ENCODE results near the gene MED10. TPM values are rescaled to one million over a fixed set of nuclear protein-coding genes. Genes with fewer than 3 reads are reported as not detected.

Gene MED10
- total RNA-seq, result 12.3 and 12.7 TPM in 2 replicates

DNA sequence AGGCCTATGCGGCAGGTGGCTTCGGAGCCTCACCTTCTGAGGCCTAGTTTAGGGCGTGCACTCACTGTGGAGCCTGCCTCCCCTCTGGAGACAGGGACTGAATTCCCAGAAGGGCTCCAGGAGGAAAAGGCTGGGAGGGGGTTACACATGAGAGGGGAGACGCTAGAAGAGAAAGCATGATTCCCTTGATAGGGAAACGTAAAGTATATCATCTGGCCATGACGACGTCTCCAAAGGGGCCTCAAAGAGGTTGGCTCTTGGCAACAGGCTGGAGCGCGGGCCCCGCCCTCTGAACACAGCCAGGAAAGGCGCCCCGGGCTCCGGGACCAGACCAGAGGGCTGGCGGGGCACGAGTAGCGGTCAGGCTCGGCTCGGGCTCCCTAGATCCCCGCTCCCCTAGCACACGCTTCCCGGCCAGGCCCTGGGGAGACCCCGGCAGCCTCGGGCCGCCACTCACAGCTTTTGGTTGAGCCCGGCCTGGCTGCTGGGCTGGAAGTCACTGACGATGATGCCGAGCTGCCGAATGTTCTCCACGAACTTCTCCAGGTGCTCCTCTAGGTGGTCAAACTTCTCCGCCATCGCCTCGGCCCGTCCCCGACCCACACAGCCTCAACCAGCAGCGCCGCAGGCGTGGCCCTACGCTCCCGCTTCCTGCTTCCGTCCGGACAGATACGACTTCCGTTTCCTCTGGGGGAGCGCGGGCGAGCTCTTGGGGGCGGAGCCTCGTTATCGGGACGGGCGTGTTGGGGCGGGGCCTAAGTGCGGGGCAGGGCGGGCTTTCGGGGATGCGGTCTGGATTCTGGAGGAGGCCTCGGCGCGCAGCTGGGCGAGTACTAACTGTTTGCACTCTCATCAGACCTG, at the start of gene MED10:
MED10 (minus strand) TSS at position 643 of the 861 bp plus-strand sequence; CDS start at position 579, 64 bp downstream.

Other genes starting within 250 kb of the MED10 start
- under 0.01 and 0.12 TPM in 2 replicates for gene UBE2QL1, start 70.3 kb upstream of the MED10 start, total RNA-seq

Measured in hair follicle dermal papilla cell (primary cell).